Upper lobe of right lung (tissue), 1 donor: ENCODE data around the gene LRP8. TPM values are rescaled to one million over a fixed set of nuclear protein-coding genes. Genes with fewer than 3 reads are reported as not detected.

Experiments
- ATAC-seq: fragments of 200-7000 bp; cut with Tn5 transposase; one replicate; pipeline ENCODE4 v1.9.1; 2020; ENCODE audit warnings: mild to moderate bottlenecking, moderate library complexity
- DNase-seq: peaks from one replicate; pipeline ENCODE4 v3.0.0-alpha.2; 2020
- H3K27ac ChIP-seq: fragments of 200-600 bp; one replicate; pipeline ENCODE4 v1.8.0; 2022
- H3K27me3 ChIP-seq: fragments of 200-600 bp; one replicate; pipeline ENCODE4 v1.8.0; 2022; ENCODE audit warnings: mild to moderate bottlenecking
- H3K36me3 ChIP-seq: fragments of 200-600 bp; one replicate; pipeline ENCODE4 v1.8.0; 2022
- H3K4me1 ChIP-seq: fragments of 200-600 bp; one replicate; pipeline ENCODE4 v1.8.0; 2022
- H3K4me3 ChIP-seq: fragments of 200-600 bp; one replicate; pipeline ENCODE4 v1.8.0; 2022; ENCODE audit warnings: mild to moderate bottlenecking
- H3K9me3 ChIP-seq: fragments of 200-600 bp; one replicate; pipeline ENCODE4 v1.8.0; 2022
- CTCF ChIP-seq: fragments of 200-600 bp; IDR thresholded peaks from one replicate; pipeline ENCODE4 v1.8.0; 2022; ENCODE audit warnings: antibody characterized with exemption
- intact Hi-C: fragments of 100-400 bp; cut with DNase I; formaldehyde crosslinking; loops from one replicate; pipeline ENCODE4 v1.11.0; 2022
- total RNA-seq: library from RNA; stranded (reverse); fragmentation: NEBNext Ultra II Directional; extraction: Animal tissue kit (Norgen Biotek cat#: 25700); gene quantifications from one replicate; pipeline ENCODE4 v1.2.1, GENCODE V29; 2021
- donor health status: DM: no; HTN: yes; CAD: no; lungs with severe emphysema.

LRP8 gene
- total RNA-seq, 1 donor from 2014 or later, result 11.6 TPM

DNA sequence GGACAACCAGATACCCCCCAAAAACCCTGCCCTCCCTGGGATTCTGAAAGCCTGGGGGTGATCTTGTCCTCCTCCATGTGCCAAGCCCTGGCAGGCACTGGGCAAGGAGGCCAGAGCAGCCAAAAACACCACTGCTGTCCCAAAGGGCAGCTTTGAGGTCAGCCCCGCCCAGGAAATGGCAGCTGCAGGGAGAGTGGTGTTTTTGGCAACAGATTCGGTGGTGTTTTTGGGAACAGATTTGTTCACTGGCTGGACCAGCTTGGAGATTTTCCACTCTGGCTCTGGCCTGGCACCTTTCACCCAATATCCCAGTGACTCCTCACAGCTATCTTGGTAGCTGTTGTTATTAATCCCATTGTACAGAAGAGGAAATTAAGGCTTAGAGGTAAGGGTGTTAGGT, 34.7 kb downstream of the LRP8 start:
- TF ChIP-seq CTCF, result no peak
- ATAC-seq, result no peak
- Histone ChIP-seq H3K4me3 (no peak overlapping the region), H3K27ac (no peak overlapping the region), H3K27me3 (no peaks in the 10 kb centered on the region), H3K9me3 (no peaks in the 10 kb centered on the region), H3K4me1 (peaks cover 13% of the 10 kb centered on the region), H3K36me3 (no peaks in the 10 kb centered on the region)
- DNase-seq, result no peak
- intact Hi-C loops, result no loop called here

DNA sequence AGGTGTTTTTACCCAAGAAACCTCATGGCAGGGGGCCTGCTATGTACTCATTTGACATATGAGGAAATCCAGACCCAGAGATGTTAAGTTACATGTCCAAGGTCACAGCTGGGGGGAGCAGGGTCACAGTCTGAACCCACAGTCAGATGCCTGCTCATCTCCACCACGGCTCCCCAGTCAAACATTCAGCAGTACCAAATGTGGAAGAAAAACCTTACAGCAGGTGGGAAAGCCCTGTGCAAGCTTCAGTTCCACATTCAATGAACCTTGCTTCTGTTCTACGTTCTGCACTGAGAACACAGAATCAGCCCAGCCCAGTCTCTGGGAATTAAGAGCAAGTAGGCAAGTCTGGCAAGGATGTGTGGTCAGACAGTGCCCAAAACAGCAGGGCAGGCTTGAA, 35.2 kb downstream of the LRP8 start:
- TF ChIP-seq CTCF, result no peak
- no peaks in the 10 kb centered on the region for H3K36me3 ChIP-seq
- H3K27ac ChIP-seq, result no peak overlapping the region
- H3K9me3 ChIP-seq, result no peaks in the 10 kb centered on the region
- H3K27me3 ChIP-seq, result no peaks in the 10 kb centered on the region
- DNase-seq (no peak), ATAC-seq (no peak)
- H3K4me3 ChIP-seq, result no peak overlapping the region
- peaks cover 13% of the 10 kb centered on the region for H3K4me1 ChIP-seq
- intact Hi-C loops, result no loop called here

DNA sequence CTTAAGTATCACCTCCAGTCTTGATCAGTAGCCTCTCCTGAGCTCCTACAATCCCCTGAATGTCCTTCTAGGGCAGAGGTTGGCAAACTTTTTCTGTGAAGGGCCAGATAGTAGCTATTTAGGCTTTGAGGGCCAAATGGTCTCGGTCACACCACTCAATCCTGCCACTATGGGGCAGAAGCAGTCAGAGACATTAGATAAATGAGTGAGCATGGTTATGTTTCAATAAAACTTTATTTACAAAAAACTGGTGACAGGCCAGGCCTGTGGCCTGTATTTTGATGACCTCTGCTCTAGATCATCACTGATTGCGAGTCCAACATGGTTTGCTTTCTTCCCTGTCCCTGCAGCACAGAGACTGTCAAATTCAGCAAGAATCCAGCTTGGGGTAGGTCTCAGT, 36.3 kb downstream of the LRP8 start:
- TF ChIP-seq CTCF, result no peak
- Histone ChIP-seq H3K36me3 (no peaks in the 10 kb centered on the region), H3K9me3 (no peaks in the 10 kb centered on the region), H3K4me1 (peaks cover 13% of the 10 kb centered on the region), H3K4me3 (no peak overlapping the region), H3K27ac (no peak overlapping the region), H3K27me3 (no peaks in the 10 kb centered on the region)
- no peak for ATAC-seq
- intact Hi-C loops, result no loop called here
- no peak for DNase-seq

- peaks cover 10% of the 10 kb centered on the region for H3K4me1 ChIP-seq
- intact Hi-C loops, result no loop called here
- no peaks in the 10 kb centered on the region for H3K9me3 ChIP-seq
- H3K27me3 ChIP-seq, result no peaks in the 10 kb centered on the region
- H3K36me3 ChIP-seq, result no peaks in the 10 kb centered on the region
- H3K4me3 ChIP-seq, result no peak overlapping the region
- no peak overlapping the region for H3K27ac ChIP-seq
- TF ChIP-seq CTCF, result no peak
- ATAC-seq (no peak), DNase-seq (no peak)
These were observed 39.0 kb downstream of the LRP8 start for GRCh38 chr1:53288790-53289429.

GRCh38 chr1:53288002-53288789, 39.7 kb downstream of the LRP8 start:
- no peaks in the 10 kb centered on the region for H3K9me3 ChIP-seq
- H3K27ac ChIP-seq, result no peak overlapping the region
- no peaks in the 10 kb centered on the region for H3K27me3 ChIP-seq
- DNase-seq (no peak), ATAC-seq (no peak)
- intact Hi-C loops, result no loop called here
- peaks cover 5% of the 10 kb centered on the region for H3K4me1 ChIP-seq
- no peaks in the 10 kb centered on the region for H3K36me3 ChIP-seq
- H3K4me3 ChIP-seq, result no peak overlapping the region
- no peak for TF ChIP-seq CTCF
